ENCODE data around the gene ABHD16A. TPM values are rescaled to one million over a fixed set of nuclear protein-coding genes. Genes with fewer than 3 reads are reported as not detected.

ABHD16A gene
- total and polyA plus RNA-seq, 10 of the 15 experiments (the other 5 are each of a cell fraction or from before 2014, with no cell fraction given), result 7.5 to 43.0 (median 32.9) TPM

DNA sequence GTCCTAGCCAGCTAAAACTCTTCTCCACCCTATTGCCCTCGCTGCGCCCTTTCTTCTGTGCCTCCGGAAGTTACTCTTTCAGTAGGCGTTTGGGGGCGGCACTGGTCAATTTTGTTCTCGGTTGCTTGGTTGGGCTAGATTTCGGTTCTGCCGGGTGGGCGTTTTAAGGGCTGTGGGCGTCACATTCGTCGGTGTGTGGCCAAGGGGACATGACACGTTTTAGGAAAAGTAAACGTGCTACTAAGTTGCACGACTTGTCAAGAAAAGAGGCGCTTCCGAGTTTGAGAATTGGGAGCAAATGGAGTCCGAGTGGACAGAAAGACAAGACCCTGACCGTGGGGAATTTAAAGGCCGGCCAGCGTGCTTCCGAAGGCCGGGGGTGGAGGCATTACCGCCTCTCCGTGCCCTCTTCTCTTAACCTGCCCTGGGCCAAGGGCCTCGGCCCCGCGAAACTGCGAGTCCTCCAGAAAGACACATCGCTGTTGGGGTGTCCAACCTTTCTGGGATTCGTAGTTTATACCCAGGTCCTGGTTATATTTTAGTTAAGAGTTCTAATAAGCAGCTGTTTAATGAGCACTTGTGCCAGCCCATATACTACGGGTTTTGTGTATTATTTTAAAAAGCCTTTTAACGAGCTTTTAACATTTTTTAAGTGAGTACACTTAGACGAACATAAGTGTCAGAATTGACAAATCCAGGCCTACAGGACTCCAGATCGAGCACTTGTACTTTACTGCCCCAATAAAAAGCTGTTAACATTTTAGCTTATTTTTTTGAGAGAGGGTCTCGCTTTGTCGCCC is 50.0 kb downstream of the ABHD16A start (continued):
- TF ChIP-seq, protein P1, sequence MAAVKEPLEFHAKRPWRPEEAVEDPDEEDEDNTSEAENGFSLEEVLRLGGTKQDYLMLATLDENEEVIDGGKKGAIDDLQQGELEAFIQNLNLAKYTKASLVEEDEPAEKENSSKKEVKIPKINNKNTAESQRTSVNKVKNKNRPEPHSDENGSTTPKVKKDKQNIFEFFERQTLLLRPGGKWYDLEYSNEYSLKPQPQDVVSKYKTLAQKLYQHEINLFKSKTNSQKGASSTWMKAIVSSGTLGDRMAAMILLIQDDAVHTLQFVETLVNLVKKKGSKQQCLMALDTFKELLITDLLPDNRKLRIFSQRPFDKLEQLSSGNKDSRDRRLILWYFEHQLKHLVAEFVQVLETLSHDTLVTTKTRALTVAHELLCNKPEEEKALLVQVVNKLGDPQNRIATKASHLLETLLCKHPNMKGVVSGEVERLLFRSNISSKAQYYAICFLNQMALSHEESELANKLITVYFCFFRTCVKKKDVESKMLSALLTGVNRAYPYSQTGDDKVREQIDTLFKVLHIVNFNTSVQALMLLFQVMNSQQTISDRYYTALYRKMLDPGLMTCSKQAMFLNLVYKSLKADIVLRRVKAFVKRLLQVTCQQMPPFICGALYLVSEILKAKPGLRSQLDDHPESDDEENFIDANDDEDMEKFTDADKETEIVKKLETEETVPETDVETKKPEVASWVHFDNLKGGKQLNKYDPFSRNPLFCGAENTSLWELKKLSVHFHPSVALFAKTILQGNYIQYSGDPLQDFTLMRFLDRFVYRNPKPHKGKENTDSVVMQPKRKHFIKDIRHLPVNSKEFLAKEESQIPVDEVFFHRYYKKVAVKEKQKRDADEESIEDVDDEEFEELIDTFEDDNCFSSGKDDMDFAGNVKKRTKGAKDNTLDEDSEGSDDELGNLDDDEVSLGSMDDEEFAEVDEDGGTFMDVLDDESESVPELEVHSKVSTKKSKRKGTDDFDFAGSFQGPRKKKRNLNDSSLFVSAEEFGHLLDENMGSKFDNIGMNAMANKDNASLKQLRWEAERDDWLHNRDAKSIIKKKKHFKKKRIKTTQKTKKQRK (IDR thresholded peaks at IDR 0.05; ENCODE audit: low read depth, low read length), result no peak
- peak; percentile 95; the same call in 1 of the 2 replicates for TF ChIP-seq PML (IDR thresholded peaks at IDR 0.05; ENCODE audit: low read length)
- TF ChIP-seq, protein P2, sequence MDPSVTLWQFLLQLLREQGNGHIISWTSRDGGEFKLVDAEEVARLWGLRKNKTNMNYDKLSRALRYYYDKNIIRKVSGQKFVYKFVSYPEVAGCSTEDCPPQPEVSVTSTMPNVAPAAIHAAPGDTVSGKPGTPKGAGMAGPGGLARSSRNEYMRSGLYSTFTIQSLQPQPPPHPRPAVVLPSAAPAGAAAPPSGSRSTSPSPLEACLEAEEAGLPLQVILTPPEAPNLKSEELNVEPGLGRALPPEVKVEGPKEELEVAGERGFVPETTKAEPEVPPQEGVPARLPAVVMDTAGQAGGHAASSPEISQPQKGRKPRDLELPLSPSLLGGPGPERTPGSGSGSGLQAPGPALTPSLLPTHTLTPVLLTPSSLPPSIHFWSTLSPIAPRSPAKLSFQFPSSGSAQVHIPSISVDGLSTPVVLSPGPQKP (IDR thresholded peaks at IDR 0.05; ENCODE audit: low read depth, low read length), result peak; percentile 89

DNA sequence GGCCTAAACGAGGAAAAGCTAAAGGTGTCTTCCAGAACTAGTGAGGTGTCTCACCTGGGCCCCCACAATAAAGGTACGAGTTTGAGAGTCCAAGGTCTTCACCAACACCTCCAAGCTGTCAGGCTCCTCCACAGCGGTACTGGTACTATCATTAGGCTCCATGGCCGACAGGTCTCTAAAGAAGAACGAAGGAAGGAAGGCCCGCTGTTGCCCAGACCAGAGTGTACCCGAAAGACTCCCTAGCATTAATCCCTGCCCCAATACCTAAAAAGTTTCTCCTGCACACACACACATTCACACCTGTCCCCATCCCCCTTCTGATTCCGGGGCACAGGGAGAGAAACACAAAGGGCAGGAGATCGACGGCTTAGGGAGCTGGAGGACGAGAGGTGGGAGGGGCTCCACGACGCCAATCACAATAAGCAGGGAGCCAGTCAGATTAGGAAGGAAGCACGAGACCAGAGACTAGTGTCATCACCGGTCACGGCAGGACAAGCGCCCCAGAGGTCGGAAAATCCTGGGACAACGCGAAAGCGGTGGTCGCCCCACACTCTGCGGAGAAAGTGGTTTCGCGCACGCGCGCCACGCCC is 51.4 kb downstream of the ABHD16A start:
- H2AFZ ChIP-seq (ENCODE audit: control insufficient read depth, low read depth, low read length), result peak overlapping the region; percentile 87
- no peak for DNase-seq (ENCODE audit: low read depth, low spot score)
- no peaks in the 10 kb centered on the region for H3K27me3 ChIP-seq (replicated peaks in 1 of 2; ENCODE audit: control insufficient read depth in 2 of 2, insufficient read depth in 2 of 2, low read length in 1 of 2)
- no peaks in the 10 kb centered on the region for H3K9me3 ChIP-seq (replicated peaks; ENCODE audit: control insufficient read depth, insufficient read depth, low read length)
- no peak for FAIRE-seq
- H3K4me2 ChIP-seq (ENCODE audit: control insufficient read depth, insufficient read depth), result peak overlapping the region; percentile 96
- peak overlapping the region; percentile 99 for H3K27ac ChIP-seq (ENCODE audit: control insufficient read depth, insufficient read depth)
- TSS peak; percentile 66 for BruUV-seq (replicated peaks)
- 0% methylated on average over 29 of the region's 29 CpGs for WGBS (ENCODE audit: insufficient coverage, insufficient replicate concordance, low lambda C conversion rate, missing lambda C conversion rate)
- SMC1A ChIA-PET (ENCODE audit: uncharacterized antibody, unreplicated experiment), result interaction anchor here (0.7 to 5.0 kb wide), 15 partner anchors 8 to 181 kb away, joined by 3 to 31 read pairs (median 4); partner anchors contain the start of genes C6orf47 and GPANK1
- H3K4me3 ChIP-seq, result peak overlapping the region; percentile 91
- peak overlapping the region; percentile 91 for H3K9ac ChIP-seq (ENCODE audit: control insufficient read depth, insufficient read depth, low read length)
- RAD21 ChIA-PET (ENCODE audit: unreplicated experiment), result interaction anchor here (0.7 to 2.5 kb wide), 7 partner anchors 9 to 118 kb away, joined by 3 to 11 read pairs (median 6); partner anchors contain the start of genes C6orf47, GPANK1 and NCR3
- H3K36me3 ChIP-seq (ENCODE audit: control insufficient read depth in 2 of 2, insufficient read depth in 2 of 2, low read length in 1 of 2), result peaks cover 15 to 20% of the 10 kb centered on the region in 2 experiments
- CTCF ChIA-PET, result interaction anchor here (0.7 to 3.6 kb wide), 10 partner anchors 9 to 272 kb away, joined by 3 to 19 read pairs (median 3); partner anchors contain the start of genes ATP6V1G2, C6orf47 and GPANK1
- peak; percentile 74 for ATAC-seq
- POLR2A ChIA-PET, result interaction anchor here (0.5 to 6.3 kb wide), 17 partner anchors 11 to 308 kb away, joined by 3 to 107 read pairs (median 5); partner anchors contain the start of genes C6orf47, CSNK2B, DDX39B and GPANK1
- no peaks in the 10 kb centered on the region; the same call in 1 of the 2 replicates for H4K20me1 ChIP-seq (ENCODE audit: control insufficient read depth, insufficient read depth)
- H3K4me1 ChIP-seq (ENCODE audit: control insufficient read depth, insufficient read depth, low read length), result peaks cover 4% of the 10 kb centered on the region; the same call in 1 of the 2 replicates
- in situ Hi-C loops (cut with MboI), result no loop called here
- peaks cover 40% of the 10 kb centered on the region for H3K79me2 ChIP-seq (ENCODE audit: control insufficient read depth, insufficient read depth, low read length)
- intact Hi-C loops (cut with micrococcal nuclease; ENCODE audit: unreplicated experiment), result loop anchor here (1.0 to 2.0 kb wide), 3 partner anchors 31 to 155 kb away; partner anchors contain the start of genes ATP6V1G2, NFKBIL1 and PRRC2A
- TF ChIP-seq, protein P3, sequence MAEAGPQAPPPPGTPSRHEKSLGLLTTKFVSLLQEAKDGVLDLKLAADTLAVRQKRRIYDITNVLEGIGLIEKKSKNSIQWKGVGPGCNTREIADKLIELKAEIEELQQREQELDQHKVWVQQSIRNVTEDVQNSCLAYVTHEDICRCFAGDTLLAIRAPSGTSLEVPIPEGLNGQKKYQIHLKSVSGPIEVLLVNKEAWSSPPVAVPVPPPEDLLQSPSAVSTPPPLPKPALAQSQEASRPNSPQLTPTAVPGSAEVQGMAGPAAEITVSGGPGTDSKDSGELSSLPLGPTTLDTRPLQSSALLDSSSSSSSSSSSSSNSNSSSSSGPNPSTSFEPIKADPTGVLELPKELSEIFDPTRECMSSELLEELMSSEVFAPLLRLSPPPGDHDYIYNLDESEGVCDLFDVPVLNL (IDR thresholded peaks at IDR 0.05; ENCODE audit: low read depth, low read length), result 0 out of 2 replicates have a peak, but pooled peaks have one; percentile 33
- TF ChIP-seq EZH2 (IDR thresholded peaks at IDR 0.05; ENCODE audit: borderline replicate concordance, control insufficient read depth, low read depth, low read length) (no peak), TAF1 (IDR thresholded peaks at IDR 0.05; ENCODE audit: borderline replicate concordance, low read depth, low read length) (0 out of 2 replicates have a peak, but pooled peaks have one; percentile 39), YY1 (IDR thresholded peaks at IDR 0.05; ENCODE audit: low read depth, low read length) (peak; percentile 29; the same call in 1 of the 2 replicates), WRNIP1 (IDR thresholded peaks at IDR 0.05; ENCODE audit: borderline replicate concordance, low read depth, low read length) (no peak; the same call in 1 of the 2 replicates), IRF4 (IDR thresholded peaks at IDR 0.05; ENCODE audit: low read depth, low read length) (0 out of 2 replicates have a peak, but pooled peaks have one; percentile 4), EP300 (IDR thresholded peaks at IDR 0.05; ENCODE audit: borderline replicate concordance in 1 of 2, control insufficient read depth in 1 of 2, low read depth in 2 of 2, low read length in 2 of 2) (0 out of 4 replicates have a peak, but pooled peaks of 1 of the 2 experiments have one; percentile 34)
- TF ChIP-seq, protein P4, sequence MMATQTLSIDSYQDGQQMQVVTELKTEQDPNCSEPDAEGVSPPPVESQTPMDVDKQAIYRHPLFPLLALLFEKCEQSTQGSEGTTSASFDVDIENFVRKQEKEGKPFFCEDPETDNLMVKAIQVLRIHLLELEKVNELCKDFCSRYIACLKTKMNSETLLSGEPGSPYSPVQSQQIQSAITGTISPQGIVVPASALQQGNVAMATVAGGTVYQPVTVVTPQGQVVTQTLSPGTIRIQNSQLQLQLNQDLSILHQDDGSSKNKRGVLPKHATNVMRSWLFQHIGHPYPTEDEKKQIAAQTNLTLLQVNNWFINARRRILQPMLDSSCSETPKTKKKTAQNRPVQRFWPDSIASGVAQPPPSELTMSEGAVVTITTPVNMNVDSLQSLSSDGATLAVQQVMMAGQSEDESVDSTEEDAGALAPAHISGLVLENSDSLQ (IDR thresholded peaks at IDR 0.05), result peak; percentile 95
